ENCODE results near the gene PGM5.
"Not testable (repeated sequence)": the region's sequence is repeated elsewhere in the genome, so short reads cannot be mapped to it uniquely, and the experiment has no call there.

DNA sequence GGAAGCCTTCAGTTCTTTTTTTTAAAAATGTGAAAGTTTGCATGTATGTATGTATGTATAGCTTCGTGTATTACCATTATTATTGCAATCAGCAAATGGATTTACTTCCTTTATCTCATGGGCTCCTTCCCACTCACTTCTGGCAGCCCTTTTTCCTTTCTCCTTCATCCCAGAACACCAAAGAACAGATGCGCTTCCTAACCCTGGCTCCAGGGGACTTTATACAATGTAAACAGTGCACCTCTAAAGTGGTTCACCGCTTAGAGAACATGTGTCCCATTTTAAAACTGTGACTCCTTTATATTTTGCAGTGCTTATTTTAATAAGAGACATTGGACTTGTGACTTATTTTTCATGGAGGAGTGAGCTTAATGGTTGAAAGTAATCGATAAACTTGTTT lies 13.2 kb upstream of the PGM5 start:
- TF ChIP-seq POLR2A (IDR thresholded peaks at IDR 0.05; ENCODE audit: low read length); GATA1 (IDR thresholded peaks at IDR 0.05; ENCODE audit: low read depth, low read length): not testable (repeated sequence)

Data from erythroblast (primary cell).